ENCODE data around the gene NSDHL.
A peak's percentile ranks its signal among the peaks of the same experiment; 100 is the strongest.

The NSDHL gene

GRCh38 chrX:152915541-152916241 lies 84.8 kb downstream of the NSDHL start:
- DNase-seq (ENCODE audit: low spot score) = no peak

- DNase-seq (ENCODE audit: low spot score) = no peak
Observed at GRCh38 chrX:152917656-152918579, 87.1 kb downstream of the NSDHL start.

DNA sequence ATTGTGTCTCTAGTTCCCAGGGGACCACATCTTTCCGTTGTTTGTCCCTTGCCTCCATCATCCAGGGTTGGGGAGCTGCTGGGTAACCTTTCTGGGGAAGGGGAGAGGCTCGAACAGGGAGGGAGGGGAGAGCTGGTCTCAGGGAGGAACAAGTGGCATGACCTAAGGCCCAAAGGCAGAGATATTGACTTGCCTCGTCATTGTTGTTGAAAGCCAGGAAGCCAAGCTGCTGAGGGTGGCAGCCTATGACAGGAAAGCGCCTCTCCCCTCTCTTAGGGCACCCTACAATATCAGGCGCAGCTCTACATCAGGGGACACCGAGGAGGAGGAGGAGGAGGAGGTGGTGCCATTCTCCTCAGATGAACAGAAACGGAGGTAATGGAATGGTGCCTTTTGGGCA lies 87.8 kb downstream of the NSDHL start:
- DNase-seq (ENCODE audit: low spot score) = peak; percentile 3
